SH-SY5Y (cell line): ENCODE measurements around the gene SWAP70.

Experiments
- GATA2 ChIP-seq: IDR thresholded peaks from 2 replicates; pipeline ENCODE4 v1.6.1; 2011; ENCODE audit warnings: mild to moderate bottlenecking, low read depth, low read length
- GATA3 ChIP-seq: IDR thresholded peaks from 2 replicates; pipeline ENCODE4 v1.6.1; 2011; ENCODE audit warnings: low read depth, mild to moderate bottlenecking, low read length, moderate library complexity

DNA sequence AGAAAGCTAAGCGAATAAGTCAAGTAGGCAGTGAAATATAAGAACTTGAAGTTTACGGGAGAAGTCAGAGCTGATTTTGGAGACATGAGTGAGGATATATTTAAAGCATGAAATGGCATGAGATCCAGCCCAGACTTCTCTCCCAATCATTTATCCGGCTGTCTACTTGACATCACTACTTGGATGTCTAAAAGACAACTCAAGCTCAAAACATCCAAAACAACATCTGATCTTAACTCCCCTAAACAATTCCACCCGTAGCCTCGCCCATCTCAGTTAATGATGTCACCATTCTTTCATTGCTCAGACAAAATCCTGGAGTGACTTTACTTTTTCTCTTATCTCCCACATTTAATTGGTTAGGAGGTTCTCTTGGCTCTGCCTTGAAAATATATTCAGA is 45.9 kb upstream of the SWAP70 start:
- TF ChIP-seq GATA3 (no peak), GATA2 (no peak)
